ENCODE measurements around the gene GLRA1. TPM values are rescaled to one million over a fixed set of nuclear protein-coding genes. Genes with fewer than 3 reads are reported as not detected.

GLRA1 gene
- not detected in 2 replicates for total RNA-seq

GRCh38 chr5:151924564-151925301 lies at the start of gene GLRA1:
Gene GLRA1, minus strand, starts transcription at chr5:151924851. Its CDS starts 302 bp downstream, at chr5:151924549.

Other genes starting within 250 kb of the GLRA1 start
- gene SPARC, start 237.9 kb downstream of the GLRA1 start, total RNA-seq = 525 and 1,480 TPM in 2 replicates
- 85.2 and 99.6 TPM in 2 replicates for gene ATOX1, start 166.2 kb downstream of the GLRA1 start, total RNA-seq
- gene G3BP1, start 152.9 kb downstream of the GLRA1 start, total RNA-seq = 151 and 191 TPM in 2 replicates